ENCODE results near the gene CEP55.

Gene CEP55

GRCh38 chr10:93469454-93469853, 27.0 kb upstream of the CEP55 start:
- DNase-seq (ENCODE audit: low read depth), result peak; percentile 65

GRCh38 chr10:93471110-93471651, 25.2 kb upstream of the CEP55 start:
- peak; percentile 98 for DNase-seq (ENCODE audit: low read depth)

- no peak for DNase-seq (ENCODE audit: low read depth)
Measured at GRCh38 chr10:93473161-93473560, 23.3 kb upstream of the CEP55 start.

GRCh38 chr10:93473804-93474472, 22.5 kb upstream of the CEP55 start:
- peak; percentile 23 for DNase-seq (ENCODE audit: low read depth)

GRCh38 chr10:93475227-93475626, 21.2 kb upstream of the CEP55 start:
- peak; percentile 32 for DNase-seq (ENCODE audit: low read depth)

- peak; percentile 97 for DNase-seq (ENCODE audit: low read depth)
Measured at GRCh38 chr10:93475871-93476270, 20.5 kb upstream of the CEP55 start.

GRCh38 chr10:93476756-93477155, 19.7 kb upstream of the CEP55 start:
- DNase-seq (ENCODE audit: low read depth), result no peak

GRCh38 chr10:93478873-93479272, 17.5 kb upstream of the CEP55 start:
- peak; percentile 25 for DNase-seq (ENCODE audit: low read depth)

- peak; percentile 38 for DNase-seq (ENCODE audit: low read depth)
Measured at GRCh38 chr10:93481637-93482144, 14.7 kb upstream of the CEP55 start.

- peak; percentile 92 for DNase-seq (ENCODE audit: low read depth)
Measured at GRCh38 chr10:93482145-93482834, 14.1 kb upstream of the CEP55 start, which contains the start of gene MYOF. MYOF (minus strand) TSS chr10:93482334; CDS start chr10:93482194, 140 bp downstream.

- DNase-seq (ENCODE audit: low read depth), result no peak
Measured at GRCh38 chr10:93485690-93486089, 10.7 kb upstream of the CEP55 start.

GRCh38 chr10:93488956-93489528, 7.4 kb upstream of the CEP55 start:
- no peak for DNase-seq (ENCODE audit: low read depth)

GRCh38 chr10:93491602-93492121, 4.8 kb upstream of the CEP55 start:
- DNase-seq (ENCODE audit: low read depth), result no peak

GRCh38 chr10:93493162-93493561, 3.2 kb upstream of the CEP55 start:
- no peak for DNase-seq (ENCODE audit: low read depth)

GRCh38 chr10:93494494-93494893, 1.9 kb upstream of the CEP55 start:
- DNase-seq (ENCODE audit: low read depth), result no peak

GRCh38 chr10:93495654-93496321, 624 bp upstream of the CEP55 start:
- DNase-seq (ENCODE audit: low read depth), result peak; percentile 66

- DNase-seq (ENCODE audit: low read depth), result no peak
Measured at GRCh38 chr10:93498166-93498565, 1.8 kb downstream of the CEP55 start.

- no peak for DNase-seq (ENCODE audit: low read depth)
Measured at GRCh38 chr10:93501650-93502049, 5.2 kb downstream of the CEP55 start.

- no peak for DNase-seq (ENCODE audit: low read depth)
Measured at GRCh38 chr10:93503075-93503474, 6.7 kb downstream of the CEP55 start.

GRCh38 chr10:93505075-93505474, 8.7 kb downstream of the CEP55 start:
- no peak for DNase-seq (ENCODE audit: low read depth)

- DNase-seq (ENCODE audit: low read depth), result no peak
Measured at GRCh38 chr10:93509816-93510215, 13.4 kb downstream of the CEP55 start.

GRCh38 chr10:93512565-93512964, 16.2 kb downstream of the CEP55 start:
- peak; percentile 93 for DNase-seq (ENCODE audit: low read depth)

Data from ELR (cell line).